CD4-positive, alpha-beta T cell treated with Interleukin-4 for 1 hour (primary cell): ENCODE measurements around the gene MRPL9.
"Not testable (repeated sequence)": the region's sequence is repeated elsewhere in the genome, so short reads cannot be mapped to it uniquely, and the experiment has no call there.

Source experiments
- DNase-seq, 2 donors: peaks; one replicate each; pipeline ENCODE4 v3.0.0-alpha.2; 2020 to 2022

Gene MRPL9

GRCh38 chr1:151782741-151783140 lies 19.4 kb upstream of the MRPL9 start:
- DNase-seq = no peak

GRCh38 chr1:151782026-151782425 lies 18.7 kb upstream of the MRPL9 start:
- not testable (repeated sequence) for DNase-seq

- not testable (repeated sequence) for DNase-seq
Observed at GRCh38 chr1:151780736-151781135, 17.4 kb upstream of the MRPL9 start.

DNA sequence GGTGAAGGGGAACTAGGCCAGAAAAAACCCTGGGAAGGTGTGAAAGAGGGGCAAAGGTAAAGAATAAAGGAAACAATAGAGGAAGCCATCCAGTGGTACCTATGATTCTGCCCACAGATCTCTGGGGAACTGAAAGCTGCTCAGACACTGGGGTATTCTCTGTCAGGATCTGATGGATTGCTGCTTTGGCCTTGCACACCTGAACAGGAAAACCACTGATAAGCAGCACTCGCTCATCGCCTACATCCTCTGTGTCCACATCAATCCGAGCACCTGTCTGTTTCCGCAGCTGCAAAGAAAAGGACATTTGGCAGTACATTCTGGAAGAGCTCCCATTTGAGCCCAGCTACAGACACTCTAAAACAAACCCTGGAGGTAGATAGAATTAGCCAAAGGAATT lies 16.6 kb upstream of the MRPL9 start:
- no peak for DNase-seq

- no peak for DNase-seq
Observed at GRCh38 chr1:151777317-151777716, 14.0 kb upstream of the MRPL9 start.

GRCh38 chr1:151776665-151777062 lies 13.4 kb upstream of the MRPL9 start:
- no peak for DNase-seq

DNA sequence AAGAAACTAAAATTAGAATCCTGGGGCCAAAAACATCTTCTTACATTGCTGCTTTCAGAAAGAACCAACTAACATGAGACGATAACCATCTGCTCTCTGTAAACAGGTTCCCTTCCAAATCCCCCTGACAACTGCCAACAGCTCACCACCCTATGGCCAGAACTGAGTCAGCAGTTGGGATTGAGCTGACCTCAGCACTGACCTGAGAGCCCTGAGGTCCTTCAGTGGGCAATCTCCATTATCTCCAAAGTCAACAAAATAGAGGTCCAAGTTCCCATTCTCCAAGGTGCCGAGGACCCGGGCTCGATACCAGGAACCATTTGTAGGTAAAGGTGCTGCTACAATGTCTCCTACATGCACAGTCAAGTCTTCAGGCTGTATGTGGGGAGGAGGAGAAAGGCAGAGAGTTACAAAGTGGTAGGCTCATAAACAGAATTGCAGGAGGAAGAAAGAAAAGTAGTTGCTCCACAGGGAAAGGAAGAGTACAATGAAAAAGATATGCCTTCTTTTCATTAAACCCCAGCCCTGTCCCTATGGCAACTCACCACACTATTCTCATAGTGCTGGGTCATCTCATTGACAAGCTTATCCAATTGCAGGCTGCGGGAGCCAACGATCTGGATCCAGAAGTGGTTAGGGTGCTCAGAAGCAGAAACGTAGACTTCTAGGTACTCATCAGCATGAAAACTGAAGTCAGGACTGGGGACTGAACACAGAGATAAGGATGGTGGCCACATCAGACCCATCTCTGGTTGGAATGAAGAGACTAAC lies 12.8 kb upstream of the MRPL9 start:
- no peak for DNase-seq

GRCh38 chr1:151774256-151774922 lies 11.1 kb upstream of the MRPL9 start:
- DNase-seq = no peak

DNA sequence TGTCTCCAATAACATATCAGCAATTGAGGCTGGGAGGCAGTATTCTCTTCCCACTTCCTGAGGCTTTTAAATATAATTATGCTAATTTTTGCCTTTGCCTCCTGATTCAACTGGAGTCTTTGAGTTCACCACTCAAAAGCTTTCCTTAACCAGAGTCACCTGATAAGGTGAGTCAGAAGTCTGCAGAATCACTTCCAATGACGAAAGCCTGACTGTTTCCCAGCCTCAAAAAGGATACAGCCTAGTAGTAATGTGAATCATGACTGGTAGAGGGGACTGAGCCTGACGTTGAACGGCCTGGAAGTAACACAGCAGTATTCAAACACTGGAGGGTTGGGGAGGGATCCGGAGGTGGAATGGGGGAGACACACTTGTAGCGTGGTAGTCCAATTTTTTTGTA lies 10.4 kb upstream of the MRPL9 start:
- DNase-seq = no peak

GRCh38 chr1:151769270-151769669 lies 6.0 kb upstream of the MRPL9 start:
- not testable (repeated sequence) for DNase-seq

DNA sequence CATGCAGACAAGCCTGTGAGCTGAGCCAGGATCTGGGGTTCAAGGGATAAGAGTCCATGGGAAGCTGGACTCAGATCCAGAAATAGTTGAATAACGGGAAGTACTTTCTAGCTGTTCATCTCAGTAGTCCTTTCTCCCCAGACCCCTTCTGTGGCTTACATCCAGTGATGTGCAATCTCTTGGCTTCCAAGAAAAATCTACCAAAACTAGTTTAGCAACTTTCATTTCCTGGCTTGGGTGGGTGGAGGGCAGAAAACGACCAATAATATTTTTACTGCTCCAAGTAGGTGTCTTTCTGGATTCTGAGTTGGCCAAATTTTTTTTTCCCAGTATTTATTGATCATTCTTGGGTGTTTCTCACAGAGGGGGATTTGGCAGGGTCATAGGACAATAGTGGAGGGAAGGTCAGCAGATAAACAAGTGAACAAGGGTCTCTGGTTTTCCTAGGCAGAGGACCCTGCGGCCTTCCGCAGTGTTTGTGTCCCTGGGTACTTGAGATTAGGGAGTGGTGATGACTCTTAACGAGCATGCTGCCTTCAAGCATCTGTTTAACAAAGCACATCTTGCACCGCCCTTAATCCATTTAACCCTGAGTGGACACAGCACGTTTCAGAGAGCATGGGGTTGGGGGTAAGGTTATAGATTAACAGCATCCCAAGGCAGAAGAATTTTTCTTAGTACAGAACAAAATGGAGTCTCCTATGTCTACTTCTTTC lies 5.2 kb upstream of the MRPL9 start:
- DNase-seq = not testable (repeated sequence)

DNA sequence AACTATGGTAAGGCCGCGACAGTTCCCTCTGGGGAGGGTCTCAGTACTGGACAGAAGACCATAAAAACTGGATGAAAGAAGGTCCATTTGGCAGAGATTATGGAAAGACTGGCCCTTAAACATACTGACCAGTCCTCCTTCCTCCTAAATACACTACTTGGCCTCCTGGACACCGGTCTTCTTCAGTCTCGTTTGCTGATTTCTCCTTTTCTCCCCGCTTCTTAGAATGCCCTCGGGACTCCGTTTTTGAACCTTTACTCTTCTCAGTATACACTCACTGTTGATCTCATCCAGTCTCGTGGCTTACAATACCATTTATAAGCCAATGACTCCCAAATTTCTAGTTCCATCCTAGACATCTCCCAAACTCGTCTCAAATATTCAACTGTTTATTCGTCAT lies 694 bp upstream of the MRPL9 start:
- no peak for DNase-seq

DNA sequence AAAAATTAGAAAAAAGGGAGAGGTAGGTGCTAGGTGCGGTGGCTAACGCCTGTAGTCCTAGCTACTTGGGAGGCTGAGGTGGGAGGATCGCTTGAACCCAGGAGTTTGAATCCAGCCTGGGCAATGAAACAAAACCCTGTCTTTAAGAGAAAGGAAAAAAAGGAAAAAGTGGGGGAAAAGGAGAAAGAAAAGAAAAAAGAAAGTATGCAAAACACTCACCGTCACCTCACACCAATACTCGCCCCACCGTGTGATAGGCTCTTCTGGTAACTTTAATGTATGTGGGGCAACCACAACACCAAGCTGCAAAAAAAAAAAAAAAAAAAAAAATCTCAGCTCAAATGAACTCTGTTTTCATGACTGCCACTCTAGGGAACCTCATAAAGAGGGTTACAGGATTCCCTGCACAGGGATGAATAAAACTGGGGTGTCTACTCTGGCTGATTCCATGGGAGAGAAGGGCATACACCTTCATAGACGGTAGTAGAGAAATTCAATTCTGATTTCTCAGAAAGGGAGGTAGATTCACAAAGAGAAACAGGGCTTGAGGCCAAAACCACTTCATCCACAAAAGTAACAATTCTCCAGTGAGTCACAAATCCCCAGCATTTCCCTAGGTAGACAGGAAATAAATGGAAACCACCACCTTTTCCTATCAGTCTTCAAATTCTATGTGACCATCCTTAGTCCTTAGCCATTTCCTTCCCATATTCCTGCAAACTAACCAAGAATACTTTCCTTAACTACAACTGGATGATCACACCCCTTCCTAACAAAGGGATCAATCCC lies 2.5 kb downstream of the MRPL9 start:
- no peak for DNase-seq

- DNase-seq = no peak
Observed at GRCh38 chr1:151759241-151759640, 4.1 kb downstream of the MRPL9 start.

DNA sequence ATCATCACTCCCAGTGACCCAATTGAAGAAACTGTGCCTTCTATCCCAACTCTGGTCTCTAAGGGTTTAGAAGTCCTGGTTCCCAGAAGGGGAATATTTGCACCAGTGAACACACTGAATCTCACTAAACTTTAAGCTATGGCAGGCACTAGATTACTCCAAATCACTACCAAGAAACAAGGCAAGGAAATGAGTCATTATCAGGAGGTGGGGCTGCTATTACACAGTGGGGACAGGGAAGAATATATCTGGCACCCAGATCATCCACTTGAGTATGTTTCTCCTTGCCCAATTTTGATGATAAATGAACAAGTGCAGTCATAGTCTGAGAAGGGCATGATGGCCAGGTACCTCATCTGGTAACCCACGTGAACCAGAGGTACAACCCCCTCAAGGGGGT lies 7.0 kb downstream of the MRPL9 start:
- DNase-seq = no peak

GRCh38 chr1:151741516-151741915 lies 21.8 kb downstream of the MRPL9 start:
- DNase-seq = no peak

GRCh38 chr1:151739590-151740355 lies 23.5 kb downstream of the MRPL9 start:
- no peak for DNase-seq

DNA sequence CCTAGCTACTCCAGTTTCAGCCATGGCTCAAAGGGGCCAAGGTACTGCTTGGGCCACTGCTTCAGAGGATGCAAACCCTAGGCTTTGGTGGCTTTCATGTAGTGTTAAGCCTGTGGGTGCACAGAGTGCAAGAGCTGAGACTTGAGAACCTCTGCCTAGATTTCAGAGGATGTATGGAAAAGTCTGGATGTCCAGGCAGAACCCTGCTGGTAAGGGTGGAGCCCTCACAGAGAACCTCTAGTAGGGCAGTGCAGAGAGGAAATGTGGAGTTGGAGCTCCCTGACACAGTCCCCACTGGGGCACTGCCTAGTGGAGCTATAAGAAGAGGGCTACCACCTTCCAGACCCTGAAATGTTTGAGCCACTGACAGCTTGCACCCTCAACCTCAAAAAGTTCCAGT lies 25.8 kb downstream of the MRPL9 start:
- no peak for DNase-seq

- no peak for DNase-seq
Observed at GRCh38 chr1:151737026-151737425, 26.3 kb downstream of the MRPL9 start.

DNA sequence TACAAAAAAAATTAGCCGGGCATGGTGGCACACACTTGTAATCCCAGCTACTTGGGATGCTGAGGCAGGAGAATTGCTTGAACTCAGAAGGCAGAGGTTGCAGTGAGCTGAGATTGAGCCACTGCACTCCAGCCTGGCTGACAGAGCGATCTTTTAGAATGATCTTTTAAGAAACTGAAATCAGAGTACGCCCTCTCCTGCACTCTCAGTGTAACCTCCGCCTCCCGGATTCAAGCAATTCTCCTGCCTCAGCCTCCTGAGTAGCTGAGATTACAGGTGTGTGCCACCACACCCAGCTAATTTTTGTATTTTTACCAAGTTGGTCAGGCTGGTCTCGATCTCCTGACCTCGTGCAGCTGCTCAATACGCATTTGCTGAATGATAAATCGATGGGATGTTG lies 29.3 kb downstream of the MRPL9 start:
- not testable (repeated sequence) for DNase-seq

DNA sequence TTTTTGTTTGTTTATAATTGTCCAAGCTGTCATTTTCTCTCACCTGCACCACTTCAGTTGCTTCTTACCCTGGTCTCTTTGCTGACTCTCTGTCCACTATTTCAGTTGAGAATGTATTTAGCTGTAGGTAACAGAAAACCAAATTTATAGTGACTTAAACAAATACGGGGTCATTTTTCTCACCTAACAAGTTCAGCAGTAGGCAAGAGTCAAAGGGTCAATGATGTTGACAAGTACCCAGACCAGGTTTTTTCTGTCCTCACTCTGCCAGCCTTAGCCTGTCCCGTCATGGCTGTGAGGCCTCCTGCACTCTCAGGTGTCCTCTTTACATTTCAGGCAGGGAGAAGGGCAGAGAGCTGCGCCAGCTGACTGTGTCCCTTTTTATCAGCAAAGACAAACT lies 30.2 kb downstream of the MRPL9 start:
- DNase-seq = no peak

DNA sequence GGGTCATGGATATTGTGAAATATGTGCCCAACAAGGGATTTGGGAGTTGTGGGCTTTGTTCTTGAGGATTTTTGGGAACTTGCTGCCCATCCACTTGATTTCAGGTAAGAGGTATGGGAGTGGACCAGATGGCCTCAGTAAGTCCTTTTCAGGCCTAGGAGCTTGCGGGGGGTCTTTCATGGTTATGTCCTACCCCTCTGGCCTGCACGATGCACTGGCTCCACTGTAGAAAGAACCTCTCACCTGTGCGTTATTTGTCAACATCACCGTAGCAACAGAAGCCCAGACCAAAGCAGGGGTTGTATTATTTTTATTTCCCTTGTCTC lies 33.4 kb downstream of the MRPL9 start:
- no peak for DNase-seq
